HepG2 (cell line): ENCODE measurements around the gene CDC20. TPM values are rescaled to one million over a fixed set of nuclear protein-coding genes. Genes with fewer than 3 reads are reported as not detected.

ENCODE experiments used
- AKAP8 ChIP-seq: sonication (generic); formaldehyde crosslinking; IDR thresholded peaks from 2 replicates; pipeline ENCODE4 v1.5.1; 2020; ENCODE audit warnings: mild to moderate bottlenecking, missing genetic modification reagents
- CERS6 ChIP-seq: sonication (generic); formaldehyde crosslinking; IDR thresholded peaks from 2 replicates; pipeline ENCODE4 v1.5.0; 2020; ENCODE audit warnings: missing genetic modification reagents
- CREB3 ChIP-seq: sonication (generic); formaldehyde crosslinking; IDR thresholded peaks from 2 replicates; pipeline ENCODE4 v1.5.0; 2020; ENCODE audit warnings: missing genetic modification reagents
- KAT8 ChIP-seq: IDR thresholded peaks from 2 replicates; pipeline ENCODE4 v1.6.1; 2016; ENCODE audit warnings: missing genetic modification reagents, missing compliant biosample characterization
- NFE2 ChIP-seq: sonication (generic); formaldehyde crosslinking; IDR thresholded peaks from 2 replicates; pipeline ENCODE4 v1.4.0; 2020; ENCODE audit warnings: missing genetic modification reagents
- NFKB2 ChIP-seq: sonication (generic); formaldehyde crosslinking; IDR thresholded peaks from 2 replicates; pipeline ENCODE4 v1.4.0; 2020; ENCODE audit warnings: missing genetic modification reagents, borderline replicate concordance
- NR2F2 ChIP-seq: IDR thresholded peaks from 2 replicates; pipeline ENCODE4 v1.6.1; 2012; ENCODE audit warnings: low read depth, inconsistent platforms, borderline replicate concordance
- PCBP1 ChIP-seq: fragments of 200-400 bp; formaldehyde crosslinking; IDR thresholded peaks from 2 replicates; pipeline ENCODE4 v1.6.1; 2017; ENCODE audit warnings: mild to moderate bottlenecking, low read depth, low read length, borderline replicate concordance
- PPARG ChIP-seq: conservative IDR thresholded peaks from 2 replicates; pipeline ENCODE4 v1.6.1; 2016; ENCODE audit warnings: missing biosample characterization, missing genetic modification reagents
- SNAI1 ChIP-seq: sonication (generic); formaldehyde crosslinking; IDR thresholded peaks from 2 replicates; pipeline ENCODE4 v1.5.0; 2020; ENCODE audit warnings: mild to moderate bottlenecking, missing genetic modification reagents, borderline replicate concordance
- TARDBP ChIP-seq: sonication (generic); formaldehyde crosslinking; IDR thresholded peaks from 2 replicates; pipeline ENCODE4 v1.8.0; 2022; ENCODE audit warnings: mild to moderate bottlenecking, missing genetic modification reagents
- THYN1 ChIP-seq: sonication (generic); formaldehyde crosslinking; IDR thresholded peaks from 2 replicates; pipeline ENCODE4 v1.8.1; 2023; ENCODE audit warnings: low read depth, mild to moderate bottlenecking, moderate library complexity, missing genetic modification reagents, borderline replicate concordance
- ZFP62 ChIP-seq: sonication (generic); formaldehyde crosslinking; IDR thresholded peaks from 2 replicates; pipeline ENCODE4 v1.4.0; 2020; ENCODE audit warnings: missing genetic modification reagents
- ZNF34 ChIP-seq: sonication (generic); formaldehyde crosslinking; IDR thresholded peaks from 2 replicates; pipeline ENCODE4 v1.4.0; 2020; ENCODE audit warnings: mild to moderate bottlenecking, missing genetic modification reagents, borderline replicate concordance
- ZNF569 ChIP-seq: sonication (generic); formaldehyde crosslinking; IDR thresholded peaks from 2 replicates; pipeline ENCODE4 v1.5.0; 2020; ENCODE audit warnings: mild to moderate bottlenecking, missing genetic modification reagents, moderate library complexity, borderline replicate concordance
- ZNF597 ChIP-seq: sonication (generic); formaldehyde crosslinking; IDR thresholded peaks from 2 replicates; pipeline ENCODE4 v1.5.0; 2020; ENCODE audit warnings: missing genetic modification reagents
- ZNF777 ChIP-seq: sonication (generic); formaldehyde crosslinking; IDR thresholded peaks from 2 replicates; pipeline ENCODE4 v1.4.0; 2020; ENCODE audit warnings: missing genetic modification reagents
- polyA plus RNA-seq, 8 experiments: library from polyadenylated mRNA; depleted of rRNA in 3 of 8; stranded (reverse) in 7 of 8; unstranded in 1 of 8; fragments of >200 nt; fragmentation: Illumina TruSeq in 4 of 8; extraction: Trizol in 4 of 8; gene quantifications; 2 replicates each; pipeline versions ENCODE4 v1.2.1 to v1.2.3, GENCODE V29; 2011 to 2016; ENCODE audit warnings: low read depth in 4 of 8, missing spikeins in 1 of 8, mixed read lengths in 1 of 8; ENCODE audit not compliant: insufficient read depth in 1 of 8
- total RNA-seq, 5 experiments: library from RNA; depleted of rRNA; stranded (reverse); fragments of >200 nt; fragmentation: Illumina TruSeq; extraction: Trizol; gene quantifications; 2 replicates each; pipeline ENCODE4 v1.2.3, GENCODE V29; 2016; ENCODE audit warnings: low read depth in 1 of 5
- TF ChIP-seq, protein P1 (sequence below): sonication (generic); formaldehyde crosslinking; IDR thresholded peaks from 2 replicates; pipeline ENCODE4 v1.4.0; 2020; ENCODE audit warnings: mild to moderate bottlenecking, missing genetic modification reagents
- TF ChIP-seq, protein P2 (sequence below): sonication (generic); formaldehyde crosslinking; IDR thresholded peaks from 2 replicates; pipeline ENCODE4 v1.4.0; 2020; ENCODE audit warnings: missing genetic modification reagents
- TF ChIP-seq, protein P3 (sequence below): sonication (generic); formaldehyde crosslinking; IDR thresholded peaks from 2 replicates; pipeline ENCODE4 v1.5.0; 2020; ENCODE audit warnings: mild to moderate bottlenecking, missing genetic modification reagents

Gene CDC20
- total and polyA plus RNA-seq, 2 of the 13 experiments (the other 11 are each of a cell fraction or from before 2014, with no cell fraction given), result 57.9 to 90.0 TPM

- TF ChIP-seq, protein P1, sequence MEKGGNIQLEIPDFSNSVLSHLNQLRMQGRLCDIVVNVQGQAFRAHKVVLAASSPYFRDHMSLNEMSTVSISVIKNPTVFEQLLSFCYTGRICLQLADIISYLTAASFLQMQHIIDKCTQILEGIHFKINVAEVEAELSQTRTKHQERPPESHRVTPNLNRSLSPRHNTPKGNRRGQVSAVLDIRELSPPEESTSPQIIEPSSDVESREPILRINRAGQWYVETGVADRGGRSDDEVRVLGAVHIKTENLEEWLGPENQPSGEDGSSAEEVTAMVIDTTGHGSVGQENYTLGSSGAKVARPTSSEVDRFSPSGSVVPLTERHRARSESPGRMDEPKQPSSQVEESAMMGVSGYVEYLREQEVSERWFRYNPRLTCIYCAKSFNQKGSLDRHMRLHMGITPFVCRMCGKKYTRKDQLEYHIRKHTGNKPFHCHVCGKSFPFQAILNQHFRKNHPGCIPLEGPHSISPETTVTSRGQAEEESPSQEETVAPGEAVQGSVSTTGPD (CRISPR knock-in tag), result no peak
- peak; percentile 80 for TF ChIP-seq PPARG
- no peak for TF ChIP-seq CREB3 (CRISPR knock-in tag)
- TF ChIP-seq NR2F2, result peak; percentile 74
- peak; percentile 89 for TF ChIP-seq PCBP1
- TF ChIP-seq THYN1, result no peak
- TF ChIP-seq ZFP62 (CRISPR knock-in tag), result no peak
- TF ChIP-seq ZNF777 (CRISPR knock-in tag), result 0 out of 2 replicates have a peak, but pooled peaks have one; percentile 15
- peak; percentile 98 for TF ChIP-seq KAT8
- TF ChIP-seq ZNF597 (CRISPR knock-in tag), result no peak
- peak; percentile 83 for TF ChIP-seq AKAP8 (CRISPR knock-in tag)
- TF ChIP-seq, protein P2, sequence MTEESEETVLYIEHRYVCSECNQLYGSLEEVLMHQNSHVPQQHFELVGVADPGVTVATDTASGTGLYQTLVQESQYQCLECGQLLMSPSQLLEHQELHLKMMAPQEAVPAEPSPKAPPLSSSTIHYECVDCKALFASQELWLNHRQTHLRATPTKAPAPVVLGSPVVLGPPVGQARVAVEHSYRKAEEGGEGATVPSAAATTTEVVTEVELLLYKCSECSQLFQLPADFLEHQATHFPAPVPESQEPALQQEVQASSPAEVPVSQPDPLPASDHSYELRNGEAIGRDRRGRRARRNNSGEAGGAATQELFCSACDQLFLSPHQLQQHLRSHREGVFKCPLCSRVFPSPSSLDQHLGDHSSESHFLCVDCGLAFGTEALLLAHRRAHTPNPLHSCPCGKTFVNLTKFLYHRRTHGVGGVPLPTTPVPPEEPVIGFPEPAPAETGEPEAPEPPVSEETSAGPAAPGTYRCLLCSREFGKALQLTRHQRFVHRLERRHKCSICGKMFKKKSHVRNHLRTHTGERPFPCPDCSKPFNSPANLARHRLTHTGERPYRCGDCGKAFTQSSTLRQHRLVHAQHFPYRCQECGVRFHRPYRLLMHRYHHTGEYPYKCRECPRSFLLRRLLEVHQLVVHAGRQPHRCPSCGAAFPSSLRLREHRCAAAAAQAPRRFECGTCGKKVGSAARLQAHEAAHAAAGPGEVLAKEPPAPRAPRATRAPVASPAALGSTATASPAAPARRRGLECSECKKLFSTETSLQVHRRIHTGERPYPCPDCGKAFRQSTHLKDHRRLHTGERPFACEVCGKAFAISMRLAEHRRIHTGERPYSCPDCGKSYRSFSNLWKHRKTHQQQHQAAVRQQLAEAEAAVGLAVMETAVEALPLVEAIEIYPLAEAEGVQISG, result peak; percentile 87
- no peak for TF ChIP-seq ZNF34 (CRISPR knock-in tag)
- no peak for TF ChIP-seq NFE2 (CRISPR knock-in tag)
- TF ChIP-seq CERS6 (CRISPR knock-in tag), result no peak
- TF ChIP-seq TARDBP (CRISPR knock-in tag), result peak; percentile 82; the same call in 1 of the 2 replicates
- TF ChIP-seq, protein P3, sequence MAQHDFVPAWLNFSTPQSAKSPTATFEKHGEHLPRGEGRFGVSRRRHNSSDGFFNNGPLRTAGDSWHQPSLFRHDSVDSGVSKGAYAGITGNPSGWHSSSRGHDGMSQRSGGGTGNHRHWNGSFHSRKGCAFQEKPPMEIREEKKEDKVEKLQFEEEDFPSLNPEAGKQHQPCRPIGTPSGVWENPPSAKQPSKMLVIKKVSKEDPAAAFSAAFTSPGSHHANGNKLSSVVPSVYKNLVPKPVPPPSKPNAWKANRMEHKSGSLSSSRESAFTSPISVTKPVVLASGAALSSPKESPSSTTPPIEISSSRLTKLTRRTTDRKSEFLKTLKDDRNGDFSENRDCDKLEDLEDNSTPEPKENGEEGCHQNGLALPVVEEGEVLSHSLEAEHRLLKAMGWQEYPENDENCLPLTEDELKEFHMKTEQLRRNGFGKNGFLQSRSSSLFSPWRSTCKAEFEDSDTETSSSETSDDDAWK, result no peak
- TF ChIP-seq ZNF569 (CRISPR knock-in tag), result no peak
- TF ChIP-seq SNAI1 (CRISPR knock-in tag), result 0 out of 2 replicates have a peak, but pooled peaks have one; percentile 34
- TF ChIP-seq NFKB2 (CRISPR knock-in tag), result 0 out of 2 replicates have a peak, but pooled peaks have one; percentile 49
Measured at GRCh38 chr1:43389326-43390313, 30.8 kb downstream of the CDC20 start, which contains the start of the genes MED8 and SZT2 (continued).
